Endothelial cell of umbilical vein (primary cell): ENCODE data around the gene RASD2. TPM values are rescaled to one million over a fixed set of nuclear protein-coding genes. Genes with fewer than 3 reads are reported as not detected.

Source experiments
- BruUV-seq: library from RNA; stranded (reverse); fragments of 400-500 nt; replicated peaks from 2 replicates; lab custom pipeline; 2021; lab: Mats Ljungman, UMichigan
- CTCF ChIA-PET: fragments of 300-600, 350-600 bp; sonication (Branson Sonifier 250); formaldehyde crosslinking; loops from one replicate; lab custom pipeline; 2021; ENCODE audit warnings: antibody characterized with exemption, inconsistent platforms; lab: Charles Lee
- POLR2A ChIA-PET: fragments of 300-600, 350-600 bp; sonication (Branson Sonifier 250); formaldehyde crosslinking; loops from one replicate; lab custom pipeline; 2021; ENCODE audit warnings: antibody characterized with exemption, inconsistent platforms; lab: Charles Lee
- DNase-seq: peaks from one replicate; pipeline ENCODE4 v3.0.0-alpha.2; 2011; ENCODE audit warnings: low read depth, low spot score
- FAIRE-seq: peaks from 2 replicates; lab custom pipeline; 2011; peaks lifted over from hg19 to GRCh38; lab: Jason Lieb, UNC
- H2AFZ ChIP-seq: 2 replicates; pipeline ENCODE4 v1.6.0; 2012; ENCODE audit warnings: low read depth, low read length, control low read depth, inconsistent platforms
- H3K27ac ChIP-seq: 2 replicates; pipeline ENCODE4 v1.5.1; 2011; ENCODE audit warnings: low read depth, mild to moderate bottlenecking, control low read depth, low read length, moderate library complexity; ENCODE audit not compliant: insufficient read depth
- H3K27me3 ChIP-seq, 2 experiments: 2 replicates each; pipeline versions ENCODE4 v1.6.0 to v1.6.1; 2011; ENCODE audit warnings: low read length in 2 of 2, mixed read lengths in 1 of 2; ENCODE audit not compliant: control insufficient read depth in 2 of 2, insufficient read depth in 2 of 2
- H3K36me3 ChIP-seq, 2 experiments: 2 replicates in 1 of 2; 3 replicates in 1 of 2; pipeline ENCODE4 v1.5.1; 2011; ENCODE audit warnings: low read length in 2 of 2, mild to moderate bottlenecking in 1 of 2, moderate library complexity in 1 of 2; ENCODE audit not compliant: control insufficient read depth in 2 of 2, insufficient read depth in 2 of 2; ENCODE audit errors: extremely low read depth in 1 of 2
- H3K4me1 ChIP-seq: 3 replicates; pipeline ENCODE4 v1.5.1; 2011; ENCODE audit warnings: mild to moderate bottlenecking, low read length; ENCODE audit not compliant: control insufficient read depth, insufficient read depth; ENCODE audit errors: extremely low read depth
- H3K4me2 ChIP-seq: 2 replicates; pipeline ENCODE4 v1.6.1; 2011; ENCODE audit warnings: low read length, control low read depth, mixed read lengths; ENCODE audit not compliant: insufficient read depth
- H3K4me3 ChIP-seq, 3 experiments: fragments of 200-600 bp in 1 of 3; sonication (generic), shearing (Covaris generic) in 1 of 3; replicated peaks in 1 of 3; 2 replicates each; pipeline ENCODE4 v1.5.1; 2011 to 2016; ENCODE audit warnings: control low read depth in 3 of 3, low read length in 3 of 3, mild to moderate bottlenecking in 2 of 3, inconsistent platforms in 1 of 3, low read depth in 1 of 3, moderate library complexity in 1 of 3; ENCODE audit not compliant: insufficient read depth in 1 of 3
- H3K79me2 ChIP-seq: 2 replicates; pipeline ENCODE4 v1.6.0; 2012; ENCODE audit warnings: low read length, inconsistent platforms; ENCODE audit not compliant: control insufficient read depth, insufficient read depth
- H3K9ac ChIP-seq: replicated peaks from 2 replicates; pipeline ENCODE3; 2011; ENCODE audit warnings: low read length, control low read depth; ENCODE audit not compliant: insufficient read depth; ENCODE audit errors: extremely low read depth
- H3K9me1 ChIP-seq: replicated peaks from 3 replicates; pipeline ENCODE4 v1.6.0; 2011; ENCODE audit warnings: mild to moderate bottlenecking, low read length; ENCODE audit not compliant: control insufficient read depth, insufficient read depth; ENCODE audit errors: extremely low read depth
- H3K9me3 ChIP-seq: replicated peaks from 2 replicates; pipeline ENCODE4 v1.5.1; 2012; ENCODE audit warnings: low read length, inconsistent platforms; ENCODE audit not compliant: control insufficient read depth, insufficient read depth
- H4K20me1 ChIP-seq: replicated peaks from 2 replicates; pipeline ENCODE3; 2011; ENCODE audit warnings: mild to moderate bottlenecking, low read length; ENCODE audit not compliant: control insufficient read depth, insufficient read depth; ENCODE audit errors: extremely low read depth
- CTCF ChIP-seq, 2 donors: IDR thresholded peaks; 1 replicate in 1 of 2; 2 replicates in 1 of 2; pipeline ENCODE4 v1.5.1; 2011; ENCODE audit warnings: low read length in 2 of 2, mild to moderate bottlenecking in 2 of 2, moderate library complexity in 2 of 2, control low read depth in 1 of 2, inconsistent platforms in 1 of 2, low read depth in 1 of 2; ENCODE audit not compliant: insufficient read depth in 1 of 2; ENCODE audit errors: extremely low read depth in 1 of 2
- EZH2 ChIP-seq: IDR thresholded peaks from 2 replicates; pipeline ENCODE4 v1.6.1; 2012; ENCODE audit warnings: borderline replicate concordance, low read depth, mild to moderate bottlenecking, moderate library complexity, low read length, inconsistent platforms; ENCODE audit not compliant: severe bottlenecking
- FOS ChIP-seq: IDR thresholded peaks from 2 replicates; pipeline ENCODE4 v1.6.1; 2011; ENCODE audit warnings: mild to moderate bottlenecking, low read length, moderate library complexity, borderline replicate concordance; ENCODE audit not compliant: insufficient read depth
- GATA2 ChIP-seq: IDR thresholded peaks from 2 replicates; pipeline ENCODE4 v1.7.0; 2011; ENCODE audit warnings: low read depth, mild to moderate bottlenecking, moderate library complexity, mixed read lengths, low read length; ENCODE audit not compliant: insufficient read length, insufficient read depth
- JUN ChIP-seq: IDR thresholded peaks from 2 replicates; pipeline ENCODE4 v1.6.1; 2011; ENCODE audit warnings: borderline replicate concordance, low read depth; ENCODE audit not compliant: insufficient read length, insufficient read depth
- MAX ChIP-seq: IDR thresholded peaks from 2 replicates; pipeline ENCODE4 v1.6.1; 2011; ENCODE audit not compliant: insufficient read depth, insufficient read length
- MYC ChIP-seq: IDR thresholded peaks from one replicate; pipeline ENCODE4 v1.6.1; 2011; ENCODE audit warnings: mild to moderate bottlenecking, low read depth, low read length
- POLR2A ChIP-seq: IDR thresholded peaks from 2 replicates; pipeline ENCODE4 v1.6.1; 2012; ENCODE audit warnings: low read depth, mild to moderate bottlenecking, control low read depth, low read length
- POLR2AphosphoS5 ChIP-seq: IDR thresholded peaks from 2 replicates; pipeline ENCODE4 v1.6.1; 2012; ENCODE audit warnings: low read depth, mild to moderate bottlenecking, control low read depth, low read length, moderate library complexity; ENCODE audit not compliant: insufficient read depth
- dilution Hi-C: fragments of 300-500 bp; cut with MboI; formaldehyde crosslinking; loops from one replicate; pipeline ENCODE4 v1.15.0; 2019; ENCODE audit warnings: low sequenced_read_pairs; ENCODE audit not compliant: extremely low pct_ligation_motif_present
- intact Hi-C: fragments of 100-400 bp; cut with micrococcal nuclease; formaldehyde crosslinking; loops from one replicate; pipeline ENCODE4 v1.10.0; 2022
- polyA plus RNA-seq, 4 experiments: library from polyadenylated mRNA; depleted of rRNA in 3 of 4; stranded (reverse) in 3 of 4; unstranded in 1 of 4; fragments of >200 nt; gene quantifications; 2 replicates each; pipeline versions ENCODE4 v1.2.1 to v1.2.3, GENCODE V29; 2011 to 2012; ENCODE audit warnings: missing spikeins in 1 of 4
- total RNA-seq: library from RNA; stranded (reverse); gene quantifications from 2 replicates; pipeline ENCODE4 v1.2.3, GENCODE V29; 2021

Gene RASD2
- total and polyA plus RNA-seq, 2 donors (not counting 3 experiments of a cell fraction or from before 2014, with no cell fraction given): not detected

- dilution Hi-C loops (no loop called here), intact Hi-C loops (no loop called here)
- FAIRE-seq (no peak), DNase-seq (no peak)
- Histone ChIP-seq H3K79me2 (no peaks in the 10 kb centered on the region), H3K27ac (no peak overlapping the region), H3K4me2 (no peak overlapping the region), H2AFZ (no peak overlapping the region), H3K9ac (no peak overlapping the region), H3K4me3 (no peak overlapping the region), H3K27me3 (no peaks in the 10 kb centered on the region), H4K20me1 (no peaks in the 10 kb centered on the region), H3K4me1 (no peaks in the 10 kb centered on the region), H3K36me3 (no peaks in the 10 kb centered on the region), H3K9me1 (no peaks in the 10 kb centered on the region), H3K9me3 (no peaks in the 10 kb centered on the region)
- CTCF ChIA-PET: interaction anchor here (4.2 to 7.6 kb wide), 2 partner anchors 150 to 230 kb away, joined by 41 to 196 read pairs; no protein-coding TSS in a partner anchor
- TF ChIP-seq POLR2AphosphoS5 (no peak), CTCF (IDR thresholded peaks at IDR 0.05; ENCODE audit: extremely low read depth in 1 of 2, insufficient read depth in 1 of 2, low read depth in 1 of 2, low read length in 2 of 2) (no peak), MAX (no peak), FOS (no peak), EZH2 (no peak), MYC (no peak), POLR2A (no peak), JUN (no peak), GATA2 (no peak)
- POLR2A ChIA-PET: no interaction called here
- BruUV-seq: no TSS peak
Observed at GRCh38 chr22:35581023-35581413, 40.4 kb downstream of the RASD2 start.
